ENCODE data around the gene UTS2.

UTS2 gene

GRCh38 chr1:7862211-7863060 lies 9.6 kb upstream of the UTS2 start:
- no peak for DNase-seq

DNA sequence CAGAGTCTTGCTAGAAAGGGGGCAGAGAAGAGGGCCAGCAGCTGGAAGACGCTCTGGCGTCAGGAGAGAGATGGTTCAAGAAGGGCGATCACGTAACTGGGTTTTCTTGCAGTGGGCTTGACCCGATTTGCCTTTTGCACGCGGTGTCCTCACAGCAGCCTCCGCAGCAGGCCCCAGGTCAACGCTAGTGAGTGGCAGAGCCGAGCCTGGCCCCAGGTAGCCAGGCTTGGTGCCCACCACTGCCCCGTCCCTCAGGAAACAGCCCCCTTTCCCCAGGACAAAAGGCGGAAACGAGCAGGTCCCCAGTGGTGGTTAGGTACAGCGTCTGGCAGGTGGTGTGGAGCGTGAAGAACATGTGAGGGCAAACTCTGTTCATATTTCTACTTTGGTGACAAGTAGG lies 8.6 kb upstream of the UTS2 start:
- DNase-seq = no peak

GRCh38 chr1:7860130-7860529 lies 7.3 kb upstream of the UTS2 start:
- no peak for DNase-seq

- no peak for DNase-seq
Measured at GRCh38 chr1:7859406-7859805, 6.5 kb upstream of the UTS2 start.

DNA sequence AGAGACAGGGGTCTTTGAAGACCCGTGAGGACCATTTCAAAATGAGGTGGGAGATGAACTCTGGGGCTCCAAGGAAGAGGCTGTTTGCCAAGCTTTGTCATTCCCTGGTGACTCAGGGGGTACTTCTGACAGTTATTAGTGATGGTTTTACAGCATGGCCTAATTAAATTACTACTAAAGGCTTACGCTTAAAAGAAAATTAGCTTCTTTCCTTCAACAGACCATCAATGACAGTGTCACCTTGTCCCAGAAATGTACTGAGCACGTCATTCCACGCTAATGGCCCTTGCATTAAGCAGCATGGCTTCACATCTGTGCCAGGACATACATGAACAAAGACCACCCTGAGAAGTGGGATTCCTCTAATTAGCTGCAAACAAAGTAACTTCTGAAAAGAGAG lies 5.1 kb upstream of the UTS2 start:
- no peak for DNase-seq

- no peak for DNase-seq
Measured at GRCh38 chr1:7857000-7857399, 4.1 kb upstream of the UTS2 start.

DNA sequence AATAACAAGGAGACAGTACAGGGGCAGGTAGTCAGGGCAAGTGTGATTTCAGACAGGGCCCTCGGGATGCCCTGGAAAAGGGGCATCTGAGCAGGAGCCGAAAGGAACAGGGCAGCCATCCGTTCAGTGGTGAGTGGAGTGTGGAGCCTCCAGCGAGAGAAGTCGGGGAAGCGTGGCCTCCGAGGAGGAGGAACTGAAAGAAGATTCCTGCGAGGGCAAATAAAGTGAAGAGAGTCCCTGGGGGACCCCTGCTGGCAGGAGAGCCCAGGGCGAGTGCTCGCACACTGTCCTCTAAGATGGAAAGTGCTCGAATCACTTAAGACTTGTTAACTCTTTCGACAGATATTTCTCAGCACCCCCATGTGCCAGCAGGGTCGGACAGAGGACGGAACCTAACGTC lies 3.5 kb upstream of the UTS2 start:
- DNase-seq = no peak

GRCh38 chr1:7853684-7854026 lies 790 bp upstream of the UTS2 start:
- no peak for DNase-seq

DNA sequence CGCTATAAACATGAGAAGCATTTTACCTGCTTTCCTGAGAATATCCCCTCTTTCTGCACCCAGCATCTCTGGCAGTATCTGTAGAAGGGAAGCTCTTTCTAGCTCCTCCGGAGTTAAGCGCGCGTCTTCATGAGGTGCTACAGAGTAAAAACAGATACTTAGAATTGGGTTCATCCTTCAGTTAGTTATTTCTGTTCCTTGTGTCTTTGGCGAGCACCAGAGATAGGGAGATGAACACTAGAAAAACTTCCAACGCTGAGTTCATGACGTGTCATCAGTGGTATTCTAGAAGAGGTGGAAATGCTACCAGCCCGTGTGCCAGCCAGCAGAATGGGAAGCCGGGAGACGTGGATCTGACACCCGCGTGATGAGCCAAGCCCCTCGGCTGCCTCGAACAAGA lies 2.1 kb downstream of the UTS2 start:
- DNase-seq = no peak

- DNase-seq = no peak
Measured at GRCh38 chr1:7847599-7847998, 5.3 kb downstream of the UTS2 start.

DNA sequence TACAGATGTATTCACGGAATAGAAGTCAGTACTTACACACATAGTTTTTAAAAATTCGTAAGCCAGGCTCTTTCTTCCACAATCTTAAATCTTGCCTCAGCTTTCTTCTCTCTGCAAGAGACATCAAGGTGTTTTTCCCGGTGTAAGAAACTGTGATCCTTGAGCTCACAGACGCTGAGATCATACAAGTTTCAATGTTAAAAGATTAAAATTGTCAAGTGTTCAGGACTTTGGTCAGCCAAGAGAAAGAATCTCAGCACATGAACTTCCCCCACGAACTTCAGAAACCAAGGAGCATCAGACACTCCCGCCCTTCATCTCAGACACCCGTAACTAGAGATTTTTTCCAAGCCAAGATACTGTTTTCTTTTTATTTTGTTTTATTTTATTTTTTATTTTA lies 6.2 kb downstream of the UTS2 start:
- no peak for DNase-seq

DNA sequence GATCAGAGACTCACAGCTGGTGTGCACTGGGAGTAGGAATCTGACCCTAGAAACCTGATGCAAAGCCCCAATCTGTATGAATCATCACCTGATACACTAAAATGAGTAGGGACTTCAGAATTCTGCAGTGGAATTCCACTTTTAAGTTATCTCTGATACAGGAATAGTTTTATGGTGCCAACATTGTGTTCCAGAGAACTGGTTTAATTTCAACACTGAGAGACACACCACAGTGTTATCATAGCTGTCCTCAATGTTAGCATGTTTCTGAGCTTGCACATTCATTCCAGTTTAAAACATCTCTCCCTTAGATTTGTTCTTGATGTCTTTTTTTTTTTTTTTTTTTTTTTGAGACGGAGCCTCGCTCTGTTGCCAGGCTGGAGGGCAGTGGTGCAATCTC lies 7.1 kb downstream of the UTS2 start:
- DNase-seq = no peak

- no peak for DNase-seq
Measured at GRCh38 chr1:7842517-7842916, 10.3 kb downstream of the UTS2 start.

DNA sequence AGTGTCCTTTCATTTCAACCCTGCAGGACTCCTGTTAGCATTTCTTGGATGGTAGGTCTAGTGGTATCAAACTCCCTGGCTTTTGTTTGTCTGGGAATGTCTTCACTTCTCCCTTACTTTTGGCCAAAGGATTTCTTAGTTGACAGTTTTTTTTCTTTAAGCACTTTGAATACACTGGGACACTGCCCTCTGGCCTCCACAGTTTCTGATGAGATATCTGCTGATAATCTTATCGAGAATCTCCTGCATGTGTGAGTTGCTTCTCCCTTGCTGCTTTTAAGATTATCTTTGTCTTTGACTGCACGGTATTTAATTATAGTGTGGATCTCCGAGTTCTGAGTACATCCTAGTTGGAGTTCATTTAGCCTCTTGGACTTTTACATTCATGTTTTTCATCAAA lies 13.3 kb downstream of the UTS2 start:
- DNase-seq = no peak

DNA sequence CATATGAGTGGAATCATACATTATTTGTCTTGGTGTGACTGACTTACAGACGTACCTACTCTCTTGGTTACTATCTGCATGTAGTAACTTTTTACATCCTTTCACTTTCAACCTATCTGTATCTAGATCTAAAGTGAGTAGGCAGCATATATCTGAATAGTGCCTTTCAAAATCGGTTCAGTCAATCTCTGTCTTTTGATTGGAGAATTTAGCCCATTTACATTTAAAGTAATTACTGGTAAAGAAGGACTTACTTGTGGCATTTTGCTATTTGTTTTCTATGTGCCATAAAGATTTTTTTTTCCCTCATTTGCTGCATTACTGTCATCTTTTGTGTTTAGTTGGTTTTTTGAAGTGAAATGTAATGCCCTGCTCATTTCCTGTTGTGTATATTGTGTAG lies 14.2 kb downstream of the UTS2 start:
- no peak for DNase-seq

- no peak for DNase-seq
Measured at GRCh38 chr1:7833035-7833434, 19.8 kb downstream of the UTS2 start.

GRCh38 chr1:7831458-7831857 lies 21.4 kb downstream of the UTS2 start:
- no peak for DNase-seq

GRCh38 chr1:7827126-7827955 lies 25.5 kb downstream of the UTS2 start:
- DNase-seq = no peak

GRCh38 chr1:7826363-7826762 lies 26.5 kb downstream of the UTS2 start:
- no peak for DNase-seq

- DNase-seq = no peak
Measured at GRCh38 chr1:7824701-7825100, 28.2 kb downstream of the UTS2 start.

DNA sequence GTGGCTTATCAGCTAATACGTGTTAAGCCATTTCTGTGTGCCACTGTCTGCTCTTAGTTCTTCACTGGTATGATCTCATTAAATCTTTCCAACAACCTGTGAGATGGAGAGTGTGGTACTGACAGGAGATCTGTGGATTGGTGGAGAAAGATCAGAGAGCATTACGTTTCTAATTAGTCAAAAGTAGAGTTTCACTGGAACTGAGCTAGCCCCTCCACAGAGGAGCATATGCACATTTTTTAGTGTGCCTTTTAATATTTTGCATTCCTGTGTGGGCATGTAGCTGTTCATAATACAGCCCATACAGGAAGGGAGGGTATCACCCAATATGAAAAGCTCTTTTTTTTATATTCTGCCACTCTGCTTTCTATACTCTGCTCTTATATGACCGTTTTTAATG lies 31.6 kb downstream of the UTS2 start:
- no peak for DNase-seq

- no peak for DNase-seq
Measured at GRCh38 chr1:7813677-7814373, 39.0 kb downstream of the UTS2 start.

GRCh38 chr1:7811476-7811875 lies 41.4 kb downstream of the UTS2 start:
- DNase-seq = no peak

GRCh38 chr1:7810395-7810794 lies 42.5 kb downstream of the UTS2 start:
- no peak for DNase-seq
